ENCODE data around the gene EIF3A.

The EIF3A gene

DNA sequence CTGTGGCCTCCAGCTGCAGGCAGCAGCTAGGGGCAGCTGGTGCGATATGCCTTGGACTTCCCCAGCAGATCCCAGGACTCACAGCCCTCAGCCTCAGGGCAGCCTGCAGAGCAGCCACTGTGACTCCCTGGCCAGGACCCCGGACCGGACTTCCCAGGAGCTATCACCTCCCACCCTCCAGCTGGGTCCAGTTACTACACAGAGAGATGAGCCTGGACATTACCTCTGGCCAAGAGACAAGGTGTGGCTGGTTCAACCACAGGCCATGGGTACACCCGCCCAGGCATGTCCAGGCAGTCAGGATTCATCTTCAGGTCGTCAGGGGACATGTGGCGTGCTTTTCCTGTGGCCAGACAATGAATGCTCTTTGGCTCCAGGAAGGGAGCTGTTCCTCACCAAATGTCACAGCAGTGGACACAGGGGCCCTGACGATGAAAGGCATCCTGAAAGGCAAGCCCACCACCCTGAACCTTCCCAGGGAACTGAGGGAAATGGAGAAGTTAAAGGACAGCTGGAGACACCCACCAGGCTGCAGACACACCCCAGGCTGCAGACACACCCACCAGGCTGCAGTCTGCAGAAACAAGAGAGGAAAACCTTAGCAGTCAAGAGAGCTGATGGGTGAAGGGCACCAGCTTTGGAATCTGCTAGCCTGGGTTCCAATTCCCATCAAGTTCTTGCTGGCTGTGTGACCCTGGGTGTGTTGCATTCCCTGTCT lies 76.9 kb downstream of the EIF3A start:
- no peak for DNase-seq (ENCODE audit: low spot score)

DNA sequence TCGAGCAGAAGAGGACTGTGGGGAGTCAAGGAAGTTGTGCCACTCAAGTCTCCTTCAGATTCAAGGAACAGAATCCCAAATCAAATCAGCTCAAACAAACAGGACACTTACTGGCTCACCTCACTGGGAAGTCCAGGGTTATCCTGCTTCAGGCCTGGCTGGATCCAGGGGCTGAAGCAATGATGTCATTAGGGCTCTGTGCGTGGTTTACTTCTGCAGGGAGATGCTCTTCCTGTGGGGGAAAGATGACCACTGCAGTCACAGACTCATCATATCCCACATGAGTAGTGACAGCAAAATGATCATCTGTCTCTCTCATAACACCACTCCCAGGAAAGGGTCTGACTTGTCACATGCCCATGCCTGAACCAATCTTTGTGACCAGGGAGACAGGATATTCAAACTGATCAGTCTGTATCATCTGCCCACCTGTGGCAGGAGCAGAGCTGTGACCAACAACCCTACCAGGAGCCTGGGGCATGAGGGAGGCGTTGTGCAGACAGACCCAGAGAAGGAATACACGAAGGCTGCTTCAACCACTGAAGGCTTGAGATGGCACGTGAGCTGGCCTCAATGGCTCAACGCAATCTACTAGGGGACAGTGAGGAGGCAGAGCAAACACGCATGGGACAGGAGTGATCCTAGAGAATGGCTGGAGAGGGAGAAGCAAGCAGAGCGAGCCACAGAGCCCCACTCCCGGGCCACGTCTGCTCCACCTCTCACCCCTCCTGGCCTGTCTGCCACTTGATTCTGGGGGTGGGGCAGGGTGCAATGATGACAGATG lies 78.7 kb downstream of the EIF3A start:
- DNase-seq (ENCODE audit: low spot score) = no peak

DNA sequence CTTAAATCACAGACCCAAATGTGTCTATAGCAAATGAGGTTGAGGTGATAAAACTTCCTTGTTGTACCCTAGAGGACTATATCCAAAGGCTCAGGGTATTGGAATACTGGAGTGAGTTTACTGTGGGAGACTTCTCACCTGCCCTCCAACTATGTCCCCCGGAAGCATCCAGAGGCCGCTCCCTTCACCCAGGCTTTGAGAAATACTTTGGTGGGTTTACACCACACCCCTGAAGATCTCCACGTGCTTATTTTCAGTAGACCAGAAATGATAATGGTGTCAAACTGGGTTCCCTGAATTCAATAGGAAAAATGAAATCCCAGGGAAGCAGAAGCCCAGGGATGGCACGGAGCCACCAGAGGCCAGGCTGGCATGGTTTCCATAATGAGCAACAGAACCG lies 82.4 kb downstream of the EIF3A start:
- no peak for DNase-seq (ENCODE audit: low spot score)

DNA sequence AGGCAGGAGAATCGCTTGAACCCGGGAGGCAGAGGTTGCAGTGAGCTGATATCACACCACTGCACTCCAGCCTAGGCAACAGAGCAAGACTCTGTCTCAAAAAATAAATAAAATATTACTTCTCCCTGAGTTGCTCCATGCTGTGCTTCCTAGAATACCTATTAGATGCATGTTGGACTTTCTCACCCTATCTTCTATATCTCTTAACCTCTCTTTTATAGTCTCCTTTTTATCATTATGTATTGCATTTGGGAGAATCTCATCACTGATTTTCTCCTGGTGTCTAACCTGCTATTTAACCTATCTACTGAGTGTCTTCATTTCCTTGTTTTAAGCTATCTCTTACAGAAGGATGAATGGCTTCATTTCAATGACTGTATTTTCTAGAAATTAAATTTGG lies 83.2 kb downstream of the EIF3A start:
- no peak for DNase-seq (ENCODE audit: low spot score)

DNA sequence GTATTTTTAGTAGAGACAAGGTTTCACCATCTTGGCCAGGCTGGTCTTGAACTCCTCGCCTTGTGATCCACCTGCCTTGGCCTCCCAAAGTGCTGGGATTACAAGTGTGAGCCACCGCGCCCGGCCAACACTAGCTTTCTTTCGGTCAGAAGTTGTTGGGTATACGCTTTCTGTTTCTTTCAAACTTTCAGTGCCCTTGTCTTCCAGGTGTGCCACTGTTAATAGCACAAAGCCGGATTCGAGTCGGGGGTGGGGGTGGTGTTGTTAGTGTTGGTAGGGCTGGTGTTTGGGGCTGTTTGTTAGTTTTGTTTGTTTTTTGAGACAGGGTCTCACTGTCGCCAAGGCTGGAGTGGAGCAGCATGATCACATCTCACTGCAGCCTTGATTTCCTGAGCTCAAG lies 84.9 kb downstream of the EIF3A start:
- no peak for DNase-seq (ENCODE audit: low spot score)

DNA sequence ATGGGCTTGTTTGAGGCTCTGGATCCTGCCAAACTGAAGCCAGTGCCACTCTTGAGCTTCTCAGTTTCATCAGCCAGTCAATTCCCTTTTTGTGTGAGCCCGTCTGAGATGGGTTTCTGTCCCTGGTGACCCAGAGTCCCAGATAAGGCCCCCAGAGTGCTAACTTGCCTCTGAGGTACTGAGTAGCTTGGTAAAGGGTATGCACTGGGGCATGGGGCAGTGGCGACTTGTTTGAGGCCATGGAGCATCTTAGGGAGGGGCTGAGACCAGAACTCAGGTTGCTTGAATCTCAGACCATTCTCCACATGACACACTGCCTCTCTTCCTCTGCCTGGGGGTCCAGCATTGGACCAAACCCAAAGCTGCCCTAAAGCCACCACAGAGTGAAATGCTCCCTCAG lies 86.3 kb downstream of the EIF3A start:
- no peak for DNase-seq (ENCODE audit: low spot score)

DNA sequence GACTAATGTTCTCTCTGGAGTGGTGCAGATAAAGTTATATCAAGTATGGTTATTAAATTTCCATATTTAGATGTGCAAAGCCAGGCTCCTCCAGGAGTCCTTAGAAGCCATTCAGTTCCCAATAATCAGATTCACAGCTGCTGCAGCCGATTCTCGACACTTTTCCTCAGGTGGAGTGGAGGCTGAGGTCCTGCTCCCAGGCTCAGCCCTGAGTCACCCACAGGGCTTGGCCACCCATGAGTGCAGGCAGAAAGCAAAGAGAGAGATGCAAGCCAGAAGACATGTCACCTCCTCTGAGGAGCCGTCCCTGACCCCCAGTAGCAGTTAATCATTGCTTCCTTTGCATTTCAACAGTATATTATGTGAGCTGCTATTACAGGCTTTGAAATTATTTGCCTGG lies 87.4 kb downstream of the EIF3A start:
- no peak for DNase-seq (ENCODE audit: low spot score)

DNA sequence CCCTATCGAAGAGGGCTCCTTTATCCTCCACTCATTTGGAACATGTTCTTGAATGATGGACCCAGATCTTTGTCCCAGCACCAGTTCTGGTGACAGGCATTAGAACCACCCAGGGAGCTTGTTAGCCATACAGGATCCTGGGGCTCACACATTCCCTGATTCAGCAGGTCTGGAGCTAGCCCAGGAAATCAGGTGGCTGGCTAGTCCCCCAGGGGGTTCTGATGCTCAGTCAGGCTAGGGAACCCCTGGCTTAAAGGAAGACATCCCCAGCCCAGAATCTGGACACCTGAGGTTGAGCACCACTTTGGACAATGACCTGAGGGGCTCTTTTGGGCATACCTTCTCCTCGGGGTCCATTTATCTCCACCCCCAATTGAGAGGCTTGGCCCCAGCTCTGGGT lies 88.1 kb downstream of the EIF3A start:
- DNase-seq (ENCODE audit: low spot score) = no peak

DNA sequence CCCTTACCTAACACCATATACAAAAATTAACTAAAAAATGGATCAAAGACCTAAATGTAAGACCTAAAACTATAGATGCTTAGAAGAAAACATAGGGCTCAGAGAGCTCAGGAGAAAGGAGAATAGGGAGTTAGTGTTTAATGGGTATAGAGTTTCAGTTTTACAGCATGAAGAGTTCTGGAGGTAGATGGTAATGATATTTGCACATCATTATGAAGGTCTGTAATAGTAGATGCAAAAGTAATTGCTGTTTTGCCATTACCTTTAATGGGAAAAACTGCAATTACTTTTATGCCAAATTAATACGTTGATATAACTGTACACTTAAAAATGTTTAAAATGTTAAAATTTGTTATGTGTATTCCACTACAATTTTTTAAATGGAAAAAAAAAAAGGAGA lies 90.3 kb downstream of the EIF3A start:
- no peak for DNase-seq (ENCODE audit: low spot score)

DNA sequence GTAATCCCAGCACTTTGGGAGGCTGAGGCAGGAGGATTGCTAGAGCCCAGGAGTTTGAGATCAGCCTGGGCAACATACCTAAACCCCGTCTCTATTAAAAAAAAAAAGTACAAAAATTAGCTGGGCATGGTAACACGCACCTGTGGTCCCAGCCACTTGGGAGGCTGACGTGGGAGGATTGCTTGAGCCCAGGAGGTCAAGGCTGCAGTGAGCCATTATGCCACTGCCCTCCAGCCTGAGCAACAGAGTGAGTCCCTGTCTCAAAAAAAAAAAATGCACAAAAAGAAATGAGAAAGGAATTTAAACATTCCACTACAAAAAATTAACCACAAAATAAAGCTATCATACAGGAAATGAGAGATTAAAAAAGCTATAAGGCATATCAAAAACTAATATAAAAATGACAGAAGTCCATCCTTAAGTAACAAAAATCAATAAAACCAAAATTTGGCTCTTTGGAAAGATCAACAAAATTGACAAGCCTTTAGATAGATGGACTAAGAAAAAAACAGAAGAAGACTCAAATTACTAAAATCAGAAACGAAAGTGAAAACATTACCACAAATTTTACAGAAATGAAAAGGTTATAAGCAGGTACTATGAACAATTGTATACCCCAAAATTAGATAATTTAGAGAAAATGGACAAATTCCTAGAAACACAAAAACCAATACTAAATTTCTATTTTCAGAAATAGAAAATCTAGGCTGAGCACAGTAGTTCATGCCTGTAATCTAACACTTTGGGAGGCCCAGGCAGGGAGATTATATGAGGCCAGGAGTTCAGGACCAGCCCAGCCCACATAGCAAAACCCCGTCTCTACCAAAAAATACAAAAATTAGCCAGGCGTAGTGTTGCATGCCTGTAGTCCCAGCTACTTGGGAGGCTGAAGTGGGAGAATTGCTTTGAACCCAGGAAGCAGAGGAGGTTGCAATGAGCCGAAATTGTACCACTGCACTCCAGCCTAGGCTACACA lies 93.5 kb downstream of the EIF3A start:
- DNase-seq (ENCODE audit: low spot score) = no peak

DNA sequence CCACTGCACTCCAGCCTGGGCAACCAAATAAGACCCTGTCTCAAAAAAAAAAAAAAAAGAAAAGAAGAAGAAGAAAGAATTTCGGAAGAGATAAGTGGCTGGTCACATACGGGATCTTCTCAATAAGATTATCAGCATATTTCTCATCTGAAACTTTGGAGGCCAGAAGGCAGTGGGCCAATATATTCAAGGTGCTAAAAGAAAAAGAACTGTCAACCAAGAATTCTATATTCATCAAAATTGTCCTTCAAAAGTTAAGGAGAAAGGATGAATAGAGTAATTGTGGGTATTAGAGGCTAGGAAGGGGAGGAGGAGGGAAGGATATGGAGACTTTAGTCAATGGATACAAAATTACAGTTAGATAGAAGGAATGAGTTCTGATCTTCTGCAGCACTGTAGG lies 95.0 kb downstream of the EIF3A start:
- DNase-seq (ENCODE audit: low spot score) = no peak

All from CD4-positive, alpha-beta T cell treated with Interleukin-15 for 4 hours (primary cell).